Hematopoietic multipotent progenitor cell (in vitro differentiated cells): ENCODE results near the gene RGS16. TPM values are rescaled to one million over a fixed set of nuclear protein-coding genes. Genes with fewer than 3 reads are reported as not detected.
A peak's percentile ranks its signal among the peaks of the same experiment; 100 is the strongest.
"Not testable (repeated sequence)": the region's sequence is repeated elsewhere in the genome, so short reads cannot be mapped to it uniquely, and the experiment has no call there.

Source experiments
- DNase-seq, 3 donors: peaks; one replicate each; pipeline ENCODE4 v3.0.0-alpha.2; 2011 to 2015; ENCODE audit warnings: low read depth in 2 of 3, low spot score in 2 of 3
- total RNA-seq: library from RNA; depleted of rRNA; stranded (reverse); fragments of >200 nt; gene quantifications from one replicate; pipeline ENCODE4 v1.2.3, GENCODE V29; 2012

The RGS16 gene
- 0.27 TPM for total RNA-seq

- DNase-seq, result peak; percentile 68 to 77 (median 69)
These were observed at the start of gene RGS16 for GRCh38 chr1:182604175-182605164. TSS of gene RGS16 (minus strand) at chr1:182604389. CDS start at chr1:182604259, 130 bp downstream.

GRCh38 chr1:182653986-182654385 is 49.8 kb upstream of the RGS16 start:
- no peak for DNase-seq

- no peak for DNase-seq
These were observed 48.7 kb upstream of the RGS16 start for GRCh38 chr1:182652933-182653332.

- no peak for DNase-seq
These were observed 47.1 kb upstream of the RGS16 start for GRCh38 chr1:182651339-182651724.

GRCh38 chr1:182650678-182651338 is 46.6 kb upstream of the RGS16 start:
- DNase-seq, result no peak

DNA sequence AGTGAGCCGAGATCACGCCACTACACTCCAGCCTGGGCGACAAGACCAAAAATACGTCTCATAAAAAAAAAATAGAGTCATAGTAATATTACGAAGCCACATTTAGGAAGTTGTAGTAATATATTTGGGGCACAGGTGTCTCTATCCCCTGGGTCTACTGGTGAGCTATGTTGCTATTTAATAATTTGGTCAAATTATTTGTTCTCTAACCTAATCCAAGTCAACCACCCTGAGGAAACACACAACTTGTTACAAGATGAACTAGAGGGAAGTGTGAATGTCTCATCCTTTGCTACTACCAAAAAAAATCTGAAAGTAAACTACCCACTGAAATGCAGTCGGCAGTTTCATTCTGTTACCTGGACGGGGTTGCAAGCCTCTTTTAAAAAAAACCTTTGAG is 44.9 kb upstream of the RGS16 start:
- no peak for DNase-seq

GRCh38 chr1:182646739-182647138 is 42.5 kb upstream of the RGS16 start:
- no peak for DNase-seq

- DNase-seq, result no peak
These were observed 40.7 kb upstream of the RGS16 start for GRCh38 chr1:182644886-182645285.

- no peak for DNase-seq
These were observed 39.5 kb upstream of the RGS16 start for GRCh38 chr1:182643699-182644098.

GRCh38 chr1:182642461-182642860 is 38.3 kb upstream of the RGS16 start:
- no peak for DNase-seq

GRCh38 chr1:182641561-182641960 is 37.4 kb upstream of the RGS16 start:
- no peak for DNase-seq

DNA sequence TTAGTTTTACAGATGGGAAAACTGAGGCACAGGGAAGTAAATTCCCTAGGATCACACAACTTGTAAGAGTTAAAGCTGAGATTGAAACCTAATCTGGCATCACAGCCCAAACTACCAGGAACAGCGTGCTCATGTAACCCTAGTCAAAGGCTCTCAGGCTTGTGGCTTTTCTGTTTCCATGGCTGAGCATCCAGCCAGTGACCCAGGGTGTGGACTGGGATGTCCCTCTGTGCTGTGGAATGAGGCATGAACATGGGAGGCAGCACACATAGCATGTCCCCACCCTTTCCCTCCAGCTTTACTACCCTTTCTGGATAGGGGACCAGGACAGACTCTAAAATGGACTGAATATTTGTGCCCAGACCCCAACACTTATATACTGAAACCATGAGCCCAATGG is 35.1 kb upstream of the RGS16 start:
- DNase-seq, result no peak

DNA sequence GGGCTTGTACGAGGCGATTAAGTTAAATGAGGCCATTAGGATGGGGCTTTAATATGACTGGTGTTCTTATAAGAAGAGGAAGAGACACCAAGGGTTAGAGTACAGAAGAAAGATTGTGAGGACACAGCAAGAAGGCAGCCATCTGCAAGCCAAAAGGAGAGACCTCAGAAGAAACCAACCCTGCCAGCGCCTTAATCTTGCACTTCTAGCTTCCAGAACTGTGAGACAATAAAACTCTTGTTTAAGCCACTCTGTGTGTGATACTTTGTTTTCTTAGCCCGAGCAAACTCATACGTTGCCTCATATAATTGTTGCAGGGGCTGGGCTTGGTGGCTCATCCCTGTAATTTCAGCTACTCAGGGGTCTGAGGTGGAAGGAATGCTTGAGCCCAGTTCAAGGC is 33.6 kb upstream of the RGS16 start:
- DNase-seq, result no peak

- no peak for DNase-seq
These were observed 31.7 kb upstream of the RGS16 start for GRCh38 chr1:182635871-182636270.

DNA sequence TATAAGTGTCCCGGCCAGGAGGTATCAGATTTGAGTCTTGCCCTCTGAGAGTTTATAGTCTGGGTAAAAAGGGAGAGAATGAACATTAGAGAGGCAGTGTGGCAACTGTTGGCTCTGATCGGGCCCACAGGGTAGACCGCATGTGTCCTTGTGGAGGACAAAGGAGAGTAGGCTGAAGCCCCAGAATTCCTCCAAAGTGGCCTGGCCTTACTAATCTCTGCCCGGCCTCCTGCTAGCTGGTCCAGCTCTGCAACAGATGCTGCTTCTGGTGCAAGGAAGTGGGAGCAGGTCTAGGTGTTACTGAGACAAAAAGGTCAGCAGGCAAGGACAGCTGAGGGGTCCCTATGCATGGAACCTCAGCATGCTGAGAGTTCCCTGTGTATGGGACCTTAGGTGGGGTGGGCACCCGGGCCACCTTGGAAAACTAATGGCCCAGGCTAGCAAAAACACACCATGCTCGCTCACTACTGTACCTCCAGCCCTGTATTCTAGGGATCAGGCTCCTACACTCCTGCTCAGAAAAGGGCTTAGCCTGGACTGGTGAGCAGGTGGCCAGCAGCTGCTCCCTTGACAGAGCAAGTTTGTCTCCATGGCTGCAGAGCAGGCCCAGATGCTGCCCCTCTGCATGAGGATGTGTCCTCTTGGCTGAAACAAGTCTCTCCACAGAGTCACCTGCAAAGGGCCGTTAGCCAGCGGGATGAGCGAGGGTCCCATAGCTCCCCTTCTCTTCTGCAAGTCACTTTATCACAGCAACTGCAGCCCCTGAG is 30.3 kb upstream of the RGS16 start:
- no peak for DNase-seq

GRCh38 chr1:182633657-182634281 is 29.6 kb upstream of the RGS16 start:
- DNase-seq, result no peak

DNA sequence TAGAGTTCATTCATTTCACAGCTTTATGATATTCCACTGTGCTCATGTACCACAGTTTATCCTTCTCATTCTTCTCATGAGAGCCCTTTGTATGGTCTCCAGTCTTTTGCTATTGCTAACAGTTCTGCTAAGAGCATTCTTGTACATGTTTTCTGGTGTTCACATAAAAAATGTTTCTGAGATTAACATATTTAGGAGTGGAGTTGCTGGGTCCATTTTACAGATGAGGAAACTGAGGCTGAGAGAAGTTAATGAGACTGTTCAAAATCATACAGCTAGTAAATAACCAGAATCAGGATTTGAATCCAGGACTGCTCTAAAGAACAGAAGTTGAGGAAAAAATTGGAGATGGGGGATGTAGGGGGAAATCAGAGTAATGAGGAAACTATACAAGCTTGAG is 28.8 kb upstream of the RGS16 start:
- no peak for DNase-seq

DNA sequence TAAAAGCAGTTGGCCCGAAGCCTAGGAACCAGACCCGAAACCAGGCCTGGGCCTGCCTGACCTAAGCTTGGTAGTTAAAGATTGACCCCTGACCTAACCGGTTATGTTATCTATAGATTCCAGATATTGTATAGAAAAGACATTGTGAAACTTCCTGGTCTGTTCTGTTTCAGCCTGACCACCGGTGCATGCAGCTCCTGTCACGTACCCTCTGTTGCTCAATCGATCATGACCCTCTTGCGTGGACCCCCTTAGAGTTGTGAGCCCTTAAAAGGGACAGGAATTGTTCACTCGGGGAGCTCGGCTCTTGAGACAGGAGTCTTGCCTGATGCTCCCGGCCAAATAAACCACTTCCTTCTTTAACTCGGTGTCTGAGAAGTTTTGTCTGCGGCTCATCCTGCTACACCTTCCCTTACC is 28.3 kb upstream of the RGS16 start:
- DNase-seq, result not testable (repeated sequence)

- no peak for DNase-seq
These were observed 27.8 kb upstream of the RGS16 start for GRCh38 chr1:182631954-182632353.

DNA sequence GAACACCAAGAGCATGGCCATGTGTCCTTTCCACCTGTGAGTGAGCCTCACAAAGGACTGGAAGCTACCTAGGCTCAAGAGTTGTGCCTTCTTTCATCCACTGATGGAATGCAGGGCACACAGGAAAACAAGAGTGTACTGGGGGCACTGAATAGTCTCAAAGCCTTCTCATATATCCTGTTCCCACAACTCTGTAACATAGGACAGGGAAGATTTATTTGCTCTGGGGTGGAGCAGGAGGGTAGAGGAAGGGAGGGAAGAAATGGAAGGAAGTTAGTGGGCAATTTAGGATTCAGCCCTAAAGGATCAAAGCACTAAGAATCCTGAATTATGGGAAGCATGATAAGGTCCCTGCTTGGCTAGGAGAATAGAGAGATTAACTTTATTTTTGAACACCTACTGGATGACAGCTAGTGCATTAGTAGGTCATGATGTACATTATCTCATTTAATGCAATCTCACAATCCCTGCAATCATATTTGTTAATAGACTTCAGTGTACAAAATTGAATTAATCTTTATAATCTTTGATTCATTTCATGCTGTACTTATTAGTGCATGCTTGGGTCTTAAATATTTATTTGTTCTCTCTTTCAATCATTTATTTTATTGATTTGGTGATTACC is 27.0 kb upstream of the RGS16 start:
- no peak for DNase-seq
